GM23338 (cell line): ENCODE results near the gene LIFR. TPM values are rescaled to one million over a fixed set of nuclear protein-coding genes. Genes with fewer than 3 reads are reported as not detected.

ENCODE experiments used
- ATAC-seq: fragments of 200-7000 bp; cut with Tn5 transposase; 3 replicates; pipeline ENCODE4 v1.9.1; 2020
- DNase-seq: peaks from one replicate; pipeline ENCODE4 v3.0.0-alpha.2; 2015; ENCODE audit warnings: low spot score
- H2AFZ ChIP-seq: fragments of 200-600 bp; sonication (generic); 2 replicates; pipeline ENCODE4 v1.8.0; 2016; ENCODE audit warnings: antibody characterized with exemption, mild to moderate bottlenecking, moderate library complexity
- H3F3A ChIP-seq: fragments of 200-600 bp; sonication (generic); replicated peaks from 2 replicates; pipeline ENCODE4 v1.8.0; 2017; ENCODE audit warnings: antibody characterized with exemption, mixed run types, low read depth
- H3K27ac ChIP-seq: fragments of 200-600 bp; sonication (generic); 2 replicates; pipeline ENCODE4 v1.6.1; 2016; ENCODE audit warnings: low read depth
- H3K27me3 ChIP-seq: fragments of 200-600 bp; sonication (generic); 2 replicates; pipeline ENCODE4 v1.8.0; 2016; ENCODE audit warnings: mild to moderate bottlenecking, mixed run types, moderate library complexity; ENCODE audit not compliant: insufficient read depth
- H3K36me3 ChIP-seq: fragments of 200-600 bp; sonication (generic); 2 replicates; pipeline ENCODE4 v1.8.0; 2016; ENCODE audit warnings: mild to moderate bottlenecking; ENCODE audit not compliant: insufficient read depth
- H3K4me1 ChIP-seq: fragments of 200-600 bp; sonication (generic); 2 replicates; pipeline ENCODE4 v1.8.0; 2016; ENCODE audit warnings: mild to moderate bottlenecking, moderate library complexity; ENCODE audit not compliant: insufficient read depth
- H3K4me2 ChIP-seq: fragments of 200-600 bp; sonication (generic); 2 replicates; pipeline ENCODE4 v1.7.1; 2017; ENCODE audit warnings: mixed run types
- H3K4me3 ChIP-seq: fragments of 200-600 bp; sonication (generic); 2 replicates; pipeline ENCODE4 v1.6.1; 2016; ENCODE audit warnings: mixed run types
- H3K79me2 ChIP-seq: fragments of 200-600 bp; sonication (generic); replicated peaks from 2 replicates; pipeline ENCODE4 v1.8.0; 2017; ENCODE audit warnings: mild to moderate bottlenecking; ENCODE audit not compliant: insufficient read depth
- H3K9me2 ChIP-seq: fragments of 200-600 bp; sonication (generic); 2 replicates; pipeline ENCODE4 v1.8.0; 2017; ENCODE audit not compliant: insufficient read depth
- H4K20me1 ChIP-seq: fragments of 200-600 bp; sonication (generic); replicated peaks from 2 replicates; pipeline ENCODE4 v1.8.0; 2017; ENCODE audit warnings: mild to moderate bottlenecking; ENCODE audit not compliant: insufficient read depth
- H3K27ac Mint-ChIP-seq: 2 replicates; pipeline ENCODE4 v1.8.0; 2020; ENCODE audit warnings: inconsistent platforms, mild to moderate bottlenecking, moderate library complexity, mixed read lengths
- H3K27me3 Mint-ChIP-seq: 3 replicates; pipeline ENCODE4 v1.8.0; 2022; ENCODE audit warnings: low read depth, mild to moderate bottlenecking, moderate library complexity, mixed read lengths, inconsistent platforms; ENCODE audit not compliant: insufficient read depth, poor library complexity
- H3K36me3 Mint-ChIP-seq: 3 replicates; pipeline ENCODE4 v1.8.0; 2021; ENCODE audit warnings: low read depth, mild to moderate bottlenecking, inconsistent platforms, moderate library complexity, mixed read lengths
- H3K4me1 Mint-ChIP-seq: 3 replicates; pipeline ENCODE4 v1.8.0; 2020; ENCODE audit warnings: mild to moderate bottlenecking, inconsistent platforms, mixed read lengths
- H3K4me3 Mint-ChIP-seq: 3 replicates; pipeline ENCODE4 v1.8.0; 2021; ENCODE audit warnings: moderate library complexity, mild to moderate bottlenecking, inconsistent platforms, mixed read lengths
- H3K9me3 Mint-ChIP-seq: 3 replicates; pipeline ENCODE4 v1.8.0; 2020; ENCODE audit warnings: moderate library complexity, mild to moderate bottlenecking, inconsistent platforms, mixed read lengths
- CREB1 ChIP-seq: fragments of 250-450 bp; sonication (Bioruptor Pico); IDR thresholded peaks from 2 replicates; pipeline ENCODE4 v1.5.0; 2020; ENCODE audit warnings: low read depth, mild to moderate bottlenecking, moderate library complexity
- EZH2 ChIP-seq: fragments of 200-600 bp; sonication (generic); IDR thresholded peaks from one replicate; pipeline ENCODE4 v1.8.0; 2017; ENCODE audit warnings: antibody characterized with exemption, mild to moderate bottlenecking, low read depth; ENCODE audit not compliant: unreplicated experiment
- JUNB ChIP-seq: IDR thresholded peaks from one replicate; pipeline ENCODE4 v1.6.1; 2016; ENCODE audit warnings: antibody characterized with exemption; ENCODE audit not compliant: unreplicated experiment
- NANOG ChIP-seq: IDR thresholded peaks from 2 replicates; pipeline ENCODE4 v1.6.1; 2016; ENCODE audit warnings: antibody characterized with exemption, borderline replicate concordance
- POLR2AphosphoS5 ChIP-seq: IDR thresholded peaks from 2 replicates; pipeline ENCODE4 v1.6.1; 2016; ENCODE audit warnings: antibody characterized with exemption, low read depth
- STAT1 ChIP-seq: IDR thresholded peaks from one replicate; pipeline ENCODE4 v1.6.1; 2016; ENCODE audit warnings: antibody characterized with exemption; ENCODE audit not compliant: unreplicated experiment
- ZNF331 ChIP-seq: fragments of 250-450 bp; sonication (Bioruptor Pico); IDR thresholded peaks from 2 replicates; pipeline ENCODE4 v1.5.0; 2020; ENCODE audit warnings: low read depth, mild to moderate bottlenecking, moderate library complexity
- polyA plus RNA-seq: library from polyadenylated mRNA; unstranded; fragments of >200 nt; fragmentation: Nextera tagmentation; extraction: Ambion mirVana; gene quantifications from 2 replicates; pipeline ENCODE4 v1.2.1, GENCODE V29; 2016
- total RNA-seq: library from RNA; depleted of rRNA; stranded (reverse); fragments of >200 nt; shearing (Covaris generic); gene quantifications from 2 replicates; pipeline ENCODE4 v1.2.3, GENCODE V29; 2014
- TF ChIP-seq, protein P1 (sequence below): IDR thresholded peaks from one replicate; pipeline ENCODE4 v1.6.1; 2018; ENCODE audit warnings: antibody characterized with exemption; ENCODE audit not compliant: unreplicated experiment
- TF ChIP-seq, protein P2 (sequence below): IDR thresholded peaks from 2 replicates; pipeline ENCODE4 v1.6.1; 2016; ENCODE audit warnings: antibody characterized with exemption
- TF ChIP-seq, protein P3 (sequence below): fragments of 250-450 bp; sonication (Bioruptor Pico); IDR thresholded peaks from 2 replicates; pipeline ENCODE4 v1.5.0; 2020; ENCODE audit warnings: mild to moderate bottlenecking, moderate library complexity

LIFR gene
- total and polyA plus RNA-seq, 2 experiments from 2014 or later = 11.0 to 25.2 TPM

DNA sequence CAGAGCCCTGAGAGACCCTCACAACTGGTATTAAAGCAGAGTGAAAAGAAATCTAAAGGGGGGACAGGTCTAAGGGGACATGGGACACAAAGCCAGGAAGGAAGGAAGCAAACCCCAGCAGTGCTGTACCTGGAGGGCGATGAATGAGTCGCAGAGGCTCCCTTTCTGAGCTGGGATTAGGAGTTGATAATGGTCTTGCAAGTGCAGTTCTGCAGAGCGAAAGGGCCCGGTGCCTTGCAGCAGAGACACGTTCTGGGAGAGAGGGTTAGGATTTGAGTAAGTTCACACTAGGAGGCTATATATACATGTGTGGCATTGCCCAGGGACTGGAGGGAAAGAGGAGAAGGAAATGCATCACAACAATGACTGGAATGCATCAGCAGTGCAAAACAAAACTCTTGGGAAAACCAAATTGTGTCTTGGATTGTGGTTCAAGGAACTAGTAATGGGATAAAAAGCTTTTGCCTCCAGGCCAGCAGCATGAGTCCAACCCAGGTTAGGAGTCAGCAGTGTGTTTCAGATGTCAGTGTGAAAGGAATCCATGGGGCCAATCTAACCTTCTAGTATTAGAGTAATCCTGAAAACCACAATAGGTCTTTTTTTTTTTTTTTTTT lies 38.8 kb upstream of the LIFR start:
- Histone ChIP-seq H3K4me3 (no peak overlapping the region), H3K4me2 (no peak overlapping the region)
- no peak for DNase-seq

DNA sequence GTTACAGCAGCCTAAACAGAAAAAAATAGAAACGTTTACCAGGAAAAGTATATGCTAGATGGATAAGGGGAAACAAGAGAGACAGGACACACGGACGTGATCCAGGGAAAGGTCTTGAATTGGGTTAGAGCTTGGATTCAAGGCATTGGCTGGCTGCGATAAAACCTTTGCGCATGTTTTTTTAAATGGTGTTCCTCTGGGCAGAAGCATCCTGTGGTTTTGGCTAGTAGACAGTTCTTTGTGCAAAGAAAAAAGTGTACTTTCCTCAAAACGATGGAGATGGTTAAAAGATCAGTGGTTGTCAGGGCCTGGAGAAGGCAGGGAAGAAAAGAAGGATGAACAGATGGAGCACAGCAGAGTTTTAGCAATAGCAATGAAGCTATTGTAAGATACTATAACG lies 37.5 kb upstream of the LIFR start:
- no peak overlapping the region for H3K4me3 ChIP-seq

More for the DNA sequence above, 38.8 kb upstream of the LIFR start:
- H3K27me3 ChIP-seq = no peaks in the 10 kb centered on the region
- Mint-ChIP-seq H3K9me3 (no peaks in the 10 kb centered on the region), H3K4me1 (peaks cover 6% of the 10 kb centered on the region), H3K36me3 (no peaks in the 10 kb centered on the region), H3K27me3 (no peaks in the 10 kb centered on the region), H3K27ac (no peak overlapping the region; the same call in 1 of the 2 replicates), H3K4me3 (no peak overlapping the region)
- no peaks in the 10 kb centered on the region for H3F3A ChIP-seq
- peak overlapping the region; percentile 70; the same call in 1 of the 2 replicates for H2AFZ ChIP-seq
- no peak; the same call in 2 of the 3 replicates for ATAC-seq
- H3K36me3 ChIP-seq = no peaks in the 10 kb centered on the region
- TF ChIP-seq STAT1 (no peak), NANOG (no peak), EZH2 (no peak), ZNF331 (no peak), JUNB (no peak)
- H4K20me1 ChIP-seq = no peaks in the 10 kb centered on the region
- peaks cover 10% of the 10 kb centered on the region; the same call in 1 of the 2 replicates for H3K9me2 ChIP-seq
- H3K4me1 ChIP-seq = no peaks in the 10 kb centered on the region
- H3K79me2 ChIP-seq = no peaks in the 10 kb centered on the region
- H3K27ac ChIP-seq = no peak overlapping the region

More for the DNA sequence above, 37.5 kb upstream of the LIFR start:
- H3K79me2 ChIP-seq = no peaks in the 10 kb centered on the region
- H3K9me2 ChIP-seq = 0 out of 2 replicates have a peak, but pooled peaks cover 3% of the 10 kb centered on the region
- no peaks in the 10 kb centered on the region for H3K9me3 Mint-ChIP-seq
- TF ChIP-seq, protein P1, sequence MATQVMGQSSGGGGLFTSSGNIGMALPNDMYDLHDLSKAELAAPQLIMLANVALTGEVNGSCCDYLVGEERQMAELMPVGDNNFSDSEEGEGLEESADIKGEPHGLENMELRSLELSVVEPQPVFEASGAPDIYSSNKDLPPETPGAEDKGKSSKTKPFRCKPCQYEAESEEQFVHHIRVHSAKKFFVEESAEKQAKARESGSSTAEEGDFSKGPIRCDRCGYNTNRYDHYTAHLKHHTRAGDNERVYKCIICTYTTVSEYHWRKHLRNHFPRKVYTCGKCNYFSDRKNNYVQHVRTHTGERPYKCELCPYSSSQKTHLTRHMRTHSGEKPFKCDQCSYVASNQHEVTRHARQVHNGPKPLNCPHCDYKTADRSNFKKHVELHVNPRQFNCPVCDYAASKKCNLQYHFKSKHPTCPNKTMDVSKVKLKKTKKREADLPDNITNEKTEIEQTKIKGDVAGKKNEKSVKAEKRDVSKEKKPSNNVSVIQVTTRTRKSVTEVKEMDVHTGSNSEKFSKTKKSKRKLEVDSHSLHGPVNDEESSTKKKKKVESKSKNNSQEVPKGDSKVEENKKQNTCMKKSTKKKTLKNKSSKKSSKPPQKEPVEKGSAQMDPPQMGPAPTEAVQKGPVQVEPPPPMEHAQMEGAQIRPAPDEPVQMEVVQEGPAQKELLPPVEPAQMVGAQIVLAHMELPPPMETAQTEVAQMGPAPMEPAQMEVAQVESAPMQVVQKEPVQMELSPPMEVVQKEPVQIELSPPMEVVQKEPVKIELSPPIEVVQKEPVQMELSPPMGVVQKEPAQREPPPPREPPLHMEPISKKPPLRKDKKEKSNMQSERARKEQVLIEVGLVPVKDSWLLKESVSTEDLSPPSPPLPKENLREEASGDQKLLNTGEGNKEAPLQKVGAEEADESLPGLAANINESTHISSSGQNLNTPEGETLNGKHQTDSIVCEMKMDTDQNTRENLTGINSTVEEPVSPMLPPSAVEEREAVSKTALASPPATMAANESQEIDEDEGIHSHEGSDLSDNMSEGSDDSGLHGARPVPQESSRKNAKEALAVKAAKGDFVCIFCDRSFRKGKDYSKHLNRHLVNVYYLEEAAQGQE = no peak
- no peak for TF ChIP-seq NANOG
- TF ChIP-seq CREB1 (CRISPR knock-in tag) = no peak
- TF ChIP-seq, protein P2, sequence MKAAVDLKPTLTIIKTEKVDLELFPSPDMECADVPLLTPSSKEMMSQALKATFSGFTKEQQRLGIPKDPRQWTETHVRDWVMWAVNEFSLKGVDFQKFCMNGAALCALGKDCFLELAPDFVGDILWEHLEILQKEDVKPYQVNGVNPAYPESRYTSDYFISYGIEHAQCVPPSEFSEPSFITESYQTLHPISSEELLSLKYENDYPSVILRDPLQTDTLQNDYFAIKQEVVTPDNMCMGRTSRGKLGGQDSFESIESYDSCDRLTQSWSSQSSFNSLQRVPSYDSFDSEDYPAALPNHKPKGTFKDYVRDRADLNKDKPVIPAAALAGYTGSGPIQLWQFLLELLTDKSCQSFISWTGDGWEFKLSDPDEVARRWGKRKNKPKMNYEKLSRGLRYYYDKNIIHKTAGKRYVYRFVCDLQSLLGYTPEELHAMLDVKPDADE = no peak
- no peak for TF ChIP-seq ZNF331
- TF ChIP-seq, protein P3, sequence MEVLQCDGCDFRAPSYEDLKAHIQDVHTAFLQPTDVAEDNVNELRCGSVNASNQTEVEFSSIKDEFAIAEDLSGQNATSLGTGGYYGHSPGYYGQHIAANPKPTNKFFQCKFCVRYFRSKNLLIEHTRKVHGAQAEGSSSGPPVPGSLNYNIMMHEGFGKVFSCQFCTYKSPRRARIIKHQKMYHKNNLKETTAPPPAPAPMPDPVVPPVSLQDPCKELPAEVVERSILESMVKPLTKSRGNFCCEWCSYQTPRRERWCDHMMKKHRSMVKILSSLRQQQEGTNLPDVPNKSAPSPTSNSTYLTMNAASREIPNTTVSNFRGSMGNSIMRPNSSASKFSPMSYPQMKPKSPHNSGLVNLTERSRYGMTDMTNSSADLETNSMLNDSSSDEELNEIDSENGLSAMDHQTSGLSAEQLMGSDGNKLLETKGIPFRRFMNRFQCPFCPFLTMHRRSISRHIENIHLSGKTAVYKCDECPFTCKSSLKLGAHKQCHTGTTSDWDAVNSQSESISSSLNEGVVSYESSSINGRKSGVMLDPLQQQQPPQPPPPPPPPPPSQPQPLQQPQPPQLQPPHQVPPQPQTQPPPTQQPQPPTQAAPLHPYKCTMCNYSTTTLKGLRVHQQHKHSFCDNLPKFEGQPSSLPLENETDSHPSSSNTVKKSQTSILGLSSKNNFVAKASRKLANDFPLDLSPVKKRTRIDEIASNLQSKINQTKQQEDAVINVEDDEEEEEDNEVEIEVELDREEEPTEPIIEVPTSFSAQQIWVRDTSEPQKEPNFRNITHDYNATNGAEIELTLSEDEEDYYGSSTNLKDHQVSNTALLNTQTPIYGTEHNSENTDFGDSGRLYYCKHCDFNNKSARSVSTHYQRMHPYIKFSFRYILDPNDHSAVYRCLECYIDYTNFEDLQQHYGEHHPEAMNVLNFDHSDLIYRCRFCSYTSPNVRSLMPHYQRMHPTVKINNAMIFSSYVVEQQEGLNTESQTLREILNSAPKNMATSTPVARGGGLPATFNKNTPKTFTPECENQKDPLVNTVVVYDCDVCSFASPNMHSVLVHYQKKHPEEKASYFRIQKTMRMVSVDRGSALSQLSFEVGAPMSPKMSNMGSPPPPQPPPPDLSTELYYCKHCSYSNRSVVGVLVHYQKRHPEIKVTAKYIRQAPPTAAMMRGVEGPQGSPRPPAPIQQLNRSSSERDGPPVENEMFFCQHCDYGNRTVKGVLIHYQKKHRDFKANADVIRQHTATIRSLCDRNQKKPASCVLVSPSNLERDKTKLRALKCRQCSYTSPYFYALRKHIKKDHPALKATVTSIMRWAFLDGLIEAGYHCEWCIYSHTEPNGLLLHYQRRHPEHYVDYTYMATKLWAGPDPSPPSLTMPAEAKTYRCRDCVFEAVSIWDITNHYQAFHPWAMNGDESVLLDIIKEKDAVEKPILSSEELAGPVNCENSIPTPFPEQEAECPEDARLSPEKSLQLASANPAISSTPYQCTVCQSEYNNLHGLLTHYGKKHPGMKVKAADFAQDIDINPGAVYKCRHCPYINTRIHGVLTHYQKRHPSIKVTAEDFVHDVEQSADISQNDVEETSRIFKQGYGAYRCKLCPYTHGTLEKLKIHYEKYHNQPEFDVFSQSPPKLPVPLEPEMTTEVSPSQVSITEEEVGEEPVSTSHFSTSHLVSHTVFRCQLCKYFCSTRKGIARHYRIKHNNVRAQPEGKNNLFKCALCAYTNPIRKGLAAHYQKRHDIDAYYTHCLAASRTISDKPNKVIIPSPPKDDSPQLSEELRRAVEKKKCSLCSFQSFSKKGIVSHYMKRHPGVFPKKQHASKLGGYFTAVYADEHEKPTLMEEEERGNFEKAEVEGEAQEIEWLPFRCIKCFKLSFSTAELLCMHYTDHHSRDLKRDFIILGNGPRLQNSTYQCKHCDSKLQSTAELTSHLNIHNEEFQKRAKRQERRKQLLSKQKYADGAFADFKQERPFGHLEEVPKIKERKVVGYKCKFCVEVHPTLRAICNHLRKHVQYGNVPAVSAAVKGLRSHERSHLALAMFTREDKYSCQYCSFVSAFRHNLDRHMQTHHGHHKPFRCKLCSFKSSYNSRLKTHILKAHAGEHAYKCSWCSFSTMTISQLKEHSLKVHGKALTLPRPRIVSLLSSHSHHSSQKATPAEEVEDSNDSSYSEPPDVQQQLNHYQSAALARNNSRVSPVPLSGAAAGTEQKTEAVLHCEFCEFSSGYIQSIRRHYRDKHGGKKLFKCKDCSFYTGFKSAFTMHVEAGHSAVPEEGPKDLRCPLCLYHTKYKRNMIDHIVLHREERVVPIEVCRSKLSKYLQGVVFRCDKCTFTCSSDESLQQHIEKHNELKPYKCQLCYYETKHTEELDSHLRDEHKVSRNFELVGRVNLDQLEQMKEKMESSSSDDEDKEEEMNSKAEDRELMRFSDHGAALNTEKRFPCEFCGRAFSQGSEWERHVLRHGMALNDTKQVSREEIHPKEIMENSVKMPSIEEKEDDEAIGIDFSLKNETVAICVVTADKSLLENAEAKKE (CRISPR knock-in tag) = no peak
- no peak for TF ChIP-seq EZH2
- TF ChIP-seq POLR2AphosphoS5 = no peak
- TF ChIP-seq STAT1 = no peak
- no peak overlapping the region for H3K4me2 ChIP-seq
- no peak for DNase-seq
- H2AFZ ChIP-seq = no peak overlapping the region
- H3F3A ChIP-seq = no peaks in the 10 kb centered on the region
- H3K27me3 Mint-ChIP-seq = no peaks in the 10 kb centered on the region
- no peaks in the 10 kb centered on the region for H3K36me3 ChIP-seq
- no peak overlapping the region for H3K27ac Mint-ChIP-seq
- no peak overlapping the region for H3K27ac ChIP-seq
- no peaks in the 10 kb centered on the region for H4K20me1 ChIP-seq
- H3K4me1 Mint-ChIP-seq = peaks cover 6% of the 10 kb centered on the region
- H3K4me3 Mint-ChIP-seq = no peak overlapping the region
- ATAC-seq = no peak
- H3K4me1 ChIP-seq = no peaks in the 10 kb centered on the region
- no peaks in the 10 kb centered on the region for H3K36me3 Mint-ChIP-seq
- H3K27me3 ChIP-seq = no peaks in the 10 kb centered on the region
